ENCODE measurements around the gene ZNF853.

GRCh38 chr7:6608081-6608480 lies 7.3 kb upstream of the ZNF853 start:
- TF ChIP-seq, protein P1, sequence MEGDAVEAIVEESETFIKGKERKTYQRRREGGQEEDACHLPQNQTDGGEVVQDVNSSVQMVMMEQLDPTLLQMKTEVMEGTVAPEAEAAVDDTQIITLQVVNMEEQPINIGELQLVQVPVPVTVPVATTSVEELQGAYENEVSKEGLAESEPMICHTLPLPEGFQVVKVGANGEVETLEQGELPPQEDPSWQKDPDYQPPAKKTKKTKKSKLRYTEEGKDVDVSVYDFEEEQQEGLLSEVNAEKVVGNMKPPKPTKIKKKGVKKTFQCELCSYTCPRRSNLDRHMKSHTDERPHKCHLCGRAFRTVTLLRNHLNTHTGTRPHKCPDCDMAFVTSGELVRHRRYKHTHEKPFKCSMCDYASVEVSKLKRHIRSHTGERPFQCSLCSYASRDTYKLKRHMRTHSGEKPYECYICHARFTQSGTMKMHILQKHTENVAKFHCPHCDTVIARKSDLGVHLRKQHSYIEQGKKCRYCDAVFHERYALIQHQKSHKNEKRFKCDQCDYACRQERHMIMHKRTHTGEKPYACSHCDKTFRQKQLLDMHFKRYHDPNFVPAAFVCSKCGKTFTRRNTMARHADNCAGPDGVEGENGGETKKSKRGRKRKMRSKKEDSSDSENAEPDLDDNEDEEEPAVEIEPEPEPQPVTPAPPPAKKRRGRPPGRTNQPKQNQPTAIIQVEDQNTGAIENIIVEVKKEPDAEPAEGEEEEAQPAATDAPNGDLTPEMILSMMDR (IDR thresholded peaks at IDR 0.05; ENCODE audit: low read depth, low read length, missing input control) = no peak
- no peak for TF ChIP-seq EGR1 (IDR thresholded peaks at IDR 0.05; ENCODE audit: low read depth in 2 of 2)

All from liver (tissue), 3 donors.